HuH-7.5 (cell line): Measurements from ENCODE around the gene ZNF800.

Source experiments
- DNase-seq: peaks from one replicate; pipeline ENCODE4 v3.0.0; 2011; ENCODE audit warnings: low spot score

The ZNF800 gene

GRCh38 chr7:127348247-127348631 lies 44.3 kb downstream of the ZNF800 start:
- DNase-seq = no peak

- DNase-seq = peak; percentile 71
Observed at GRCh38 chr7:127347567-127348246, 44.8 kb downstream of the ZNF800 start.

- DNase-seq = no peak
Observed at GRCh38 chr7:127346575-127347256, 45.8 kb downstream of the ZNF800 start.

GRCh38 chr7:127342596-127342995 lies 49.9 kb downstream of the ZNF800 start:
- DNase-seq = no peak

GRCh38 chr7:127338122-127338521 lies 54.4 kb downstream of the ZNF800 start:
- no peak for DNase-seq

- no peak for DNase-seq
Observed at GRCh38 chr7:127337581-127337980, 54.9 kb downstream of the ZNF800 start.

- DNase-seq = no peak
Observed at GRCh38 chr7:127336458-127336857, 56.0 kb downstream of the ZNF800 start.

GRCh38 chr7:127332880-127333279 lies 59.6 kb downstream of the ZNF800 start:
- no peak for DNase-seq

GRCh38 chr7:127330070-127330469 lies 62.4 kb downstream of the ZNF800 start:
- DNase-seq = no peak

- DNase-seq = no peak
Observed at GRCh38 chr7:127322832-127323493, 69.5 kb downstream of the ZNF800 start.

- no peak for DNase-seq
Observed at GRCh38 chr7:127322351-127322750, 70.2 kb downstream of the ZNF800 start.

- no peak for DNase-seq
Observed at GRCh38 chr7:127320974-127321373, 71.5 kb downstream of the ZNF800 start.
